Measurements from ENCODE around the gene PSMA1. TPM values are rescaled to one million over a fixed set of nuclear protein-coding genes. Genes with fewer than 3 reads are reported as not detected.

Gene PSMA1
- total and polyA plus RNA-seq, 9 donors, result 98.6 to 143 (median 120) TPM

GRCh38 chr11:14455648-14456430, 64.3 kb downstream of the PSMA1 start:
- Histone ChIP-seq H3K4me3 (ENCODE audit: low read length) (no peak overlapping the region), H3K27me3 (ENCODE audit: control insufficient read depth, insufficient read depth, low read length) (no peaks in the 10 kb centered on the region), H3K27ac (ENCODE audit: low read length) (no peak overlapping the region), H3K36me3 (ENCODE audit: control insufficient read depth, insufficient read depth, low read length) (peaks cover 19% of the 10 kb centered on the region), H3K9me3 (replicated peaks; ENCODE audit: control insufficient read depth, low read depth, low read length) (no peaks in the 10 kb centered on the region), H3K4me1 (ENCODE audit: control insufficient read depth, insufficient read depth, low read length) (no peaks in the 10 kb centered on the region)
- DNase-seq, result no peak
- 95% methylated on average over 2 of the region's 3 CpGs for WGBS (ENCODE audit: insufficient coverage)

Other genes with a start within 250 kb of the PSMA1 start
- 34.4 TPM for gene RRAS2, start 161.2 kb downstream of the PSMA1 start, total RNA-seq
- gene RRAS2, start 161.2 kb downstream of the PSMA1 start, polyA plus RNA-seq (ENCODE audit: insufficient read depth in 1 of 8, insufficient read length in 8 of 8, low replicate concordance in 1 of 8), result 10 to 100 TPM; 34.6 to 49.3 (median 40.3) TPM
- gene COPB1, start 20.6 kb downstream of the PSMA1 start, total RNA-seq, result 128 TPM
- 100 to 1,000 TPM in 3 of 8 donors, 10 to 100 TPM in 5; 77.5 to 120 (median 93.2) TPM for gene COPB1, start 20.6 kb downstream of the PSMA1 start, polyA plus RNA-seq (ENCODE audit: insufficient read depth in 1 of 8, insufficient read length in 8 of 8, low replicate concordance in 1 of 8)
- gene PDE3B, start 123.4 kb upstream of the PSMA1 start, total RNA-seq, result 2.2 TPM
- gene PDE3B, start 123.4 kb upstream of the PSMA1 start, polyA plus RNA-seq (ENCODE audit: insufficient read depth in 1 of 8, insufficient read length in 8 of 8, low replicate concordance in 1 of 8), result 1 to 10 TPM; 1.2 to 2.9 (median 2.1) TPM